Smooth muscle cell (in vitro differentiated cells): ENCODE measurements around the gene CENPP. TPM values are rescaled to one million over a fixed set of nuclear protein-coding genes. Genes with fewer than 3 reads are reported as not detected.

Source experiments
- DNase-seq: peaks from one replicate; lab custom pipeline; 2025; ENCODE audit not compliant: unreplicated experiment; lab: John Stamatoyannopoulos, UW
- H2AFZ ChIP-seq: fragments of 200-600 bp; sonication (generic); 2 replicates; pipeline ENCODE4 v1.6.0; 2016; ENCODE audit warnings: antibody characterized with exemption, low read depth, mild to moderate bottlenecking
- H3F3A ChIP-seq: fragments of 200-600 bp; sonication (generic); 2 replicates; pipeline ENCODE4 v1.6.0; 2017; ENCODE audit warnings: antibody characterized with exemption, low read depth
- H3K27ac ChIP-seq: fragments of 200-600 bp; sonication (generic); 2 replicates; pipeline ENCODE4 v1.5.1; 2016; ENCODE audit warnings: low read depth, mild to moderate bottlenecking
- H3K27me3 ChIP-seq: fragments of 200-600 bp; sonication (generic); 2 replicates; pipeline ENCODE4 v1.6.1; 2016; ENCODE audit warnings: low read depth, mild to moderate bottlenecking
- H3K36me3 ChIP-seq: fragments of 200-600 bp; sonication (generic); 2 replicates; pipeline ENCODE4 v1.5.1; 2016; ENCODE audit warnings: low read depth
- H3K4me1 ChIP-seq: fragments of 200-600 bp; sonication (generic); 2 replicates; pipeline ENCODE4 v1.5.1; 2016; ENCODE audit warnings: low read depth
- H3K4me2 ChIP-seq: fragments of 200-600 bp; sonication (generic); 2 replicates; pipeline ENCODE4 v1.6.0; 2016; ENCODE audit warnings: mild to moderate bottlenecking
- H3K4me3 ChIP-seq: fragments of 200-600 bp; sonication (generic); 2 replicates; pipeline ENCODE4 v1.5.1; 2016; ENCODE audit warnings: mild to moderate bottlenecking
- H3K79me2 ChIP-seq: fragments of 200-600 bp; sonication (generic); 2 replicates; pipeline ENCODE4 v1.6.0; 2016; ENCODE audit warnings: low read depth, mild to moderate bottlenecking
- H3K9ac ChIP-seq: fragments of 200-600 bp; sonication (generic); 2 replicates; pipeline ENCODE4 v1.6.0; 2016; ENCODE audit warnings: low read depth
- H3K9me3 ChIP-seq: fragments of 200-600 bp; sonication (generic); replicated peaks from 2 replicates; pipeline ENCODE4 v1.5.1; 2016; ENCODE audit warnings: low read depth
- H4K20me1 ChIP-seq: fragments of 200-600 bp; sonication (generic); 2 replicates; pipeline ENCODE4 v1.6.0; 2016; ENCODE audit warnings: low read depth
- WGBS: methylation state at CpG from one replicate; pipeline ENCODE4 v1.1.7; 2016; ENCODE audit warnings: low lambda C conversion rate; 5-methylcytosine and 5-hydroxymethylcytosine counted together
- polyA plus RNA-seq: library from polyadenylated mRNA; unstranded; fragments of >200 nt; fragmentation: Nextera tagmentation; extraction: Ambion mirVana; gene quantifications from 2 replicates; pipeline ENCODE4 v1.2.1, GENCODE V29; 2016
- total RNA-seq: library from RNA; depleted of rRNA; stranded (reverse); fragments of >200 nt; gene quantifications from 2 replicates; pipeline ENCODE4 v1.2.3, GENCODE V29; 2014
- TF ChIP-seq, protein P1 (sequence below): fragments of 200-600 bp; sonication (generic); IDR thresholded peaks from 2 replicates; pipeline ENCODE4 v1.5.1; 2017; ENCODE audit warnings: borderline replicate concordance, mild to moderate bottlenecking, antibody characterized with exemption; ENCODE audit not compliant: insufficient read depth, poor library complexity, severe bottlenecking

The CENPP gene
- total and polyA plus RNA-seq, 2 experiments from 2014 or later: 4.2 to 17.5 TPM

- Histone ChIP-seq H3K9ac (no peak overlapping the region), H3K4me3 (no peak overlapping the region), H3K36me3 (no peaks in the 10 kb centered on the region), H4K20me1 (no peaks in the 10 kb centered on the region), H3F3A (no peaks in the 10 kb centered on the region), H3K79me2 (no peaks in the 10 kb centered on the region), H3K27ac (peak overlapping the region; percentile 47), H2AFZ (no peak overlapping the region), H3K4me2 (peak overlapping the region; percentile 46), H3K9me3 (no peaks in the 10 kb centered on the region), H3K27me3 (no peaks in the 10 kb centered on the region), H3K4me1 (no peaks in the 10 kb centered on the region)
- TF ChIP-seq, protein P1, sequence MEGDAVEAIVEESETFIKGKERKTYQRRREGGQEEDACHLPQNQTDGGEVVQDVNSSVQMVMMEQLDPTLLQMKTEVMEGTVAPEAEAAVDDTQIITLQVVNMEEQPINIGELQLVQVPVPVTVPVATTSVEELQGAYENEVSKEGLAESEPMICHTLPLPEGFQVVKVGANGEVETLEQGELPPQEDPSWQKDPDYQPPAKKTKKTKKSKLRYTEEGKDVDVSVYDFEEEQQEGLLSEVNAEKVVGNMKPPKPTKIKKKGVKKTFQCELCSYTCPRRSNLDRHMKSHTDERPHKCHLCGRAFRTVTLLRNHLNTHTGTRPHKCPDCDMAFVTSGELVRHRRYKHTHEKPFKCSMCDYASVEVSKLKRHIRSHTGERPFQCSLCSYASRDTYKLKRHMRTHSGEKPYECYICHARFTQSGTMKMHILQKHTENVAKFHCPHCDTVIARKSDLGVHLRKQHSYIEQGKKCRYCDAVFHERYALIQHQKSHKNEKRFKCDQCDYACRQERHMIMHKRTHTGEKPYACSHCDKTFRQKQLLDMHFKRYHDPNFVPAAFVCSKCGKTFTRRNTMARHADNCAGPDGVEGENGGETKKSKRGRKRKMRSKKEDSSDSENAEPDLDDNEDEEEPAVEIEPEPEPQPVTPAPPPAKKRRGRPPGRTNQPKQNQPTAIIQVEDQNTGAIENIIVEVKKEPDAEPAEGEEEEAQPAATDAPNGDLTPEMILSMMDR: no peak
- no peak for DNase-seq
- 97% methylated on average over 11 of the region's 11 CpGs for WGBS
Measured at GRCh38 chr9:92617195-92617813, 291.6 kb downstream of the CENPP start.

DNA sequence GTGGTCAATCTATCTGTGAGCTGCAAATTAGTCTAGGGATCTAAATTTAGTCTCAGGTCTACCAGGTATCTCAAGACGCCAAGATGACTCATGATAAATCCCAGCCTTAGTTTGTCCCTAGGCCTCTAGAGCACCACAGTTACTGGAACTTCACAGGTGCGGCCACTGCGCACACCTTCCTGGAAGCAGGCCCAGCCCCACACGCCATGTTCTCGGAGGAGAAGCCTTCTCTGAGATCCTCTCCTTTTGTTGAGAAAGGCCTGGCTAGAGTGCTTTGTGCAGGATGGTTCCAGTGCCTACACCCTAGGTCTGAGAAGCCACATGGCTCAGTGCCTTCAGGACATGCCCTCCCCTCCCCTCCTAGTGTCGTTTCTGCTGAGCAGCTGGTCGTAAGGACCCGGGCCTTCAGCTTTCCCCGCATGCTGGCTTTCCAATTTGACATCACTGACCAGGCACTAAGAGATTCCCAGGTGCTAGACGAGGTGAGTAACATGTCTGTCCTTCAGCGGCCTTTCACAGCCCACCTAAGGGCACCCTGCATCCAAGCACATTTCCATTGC lies 292.3 kb downstream of the CENPP start:
- Histone ChIP-seq H4K20me1 (no peaks in the 10 kb centered on the region), H3K4me3 (no peak overlapping the region), H2AFZ (no peak overlapping the region), H3F3A (no peaks in the 10 kb centered on the region), H3K27me3 (no peaks in the 10 kb centered on the region), H3K9ac (no peak overlapping the region), H3K79me2 (no peaks in the 10 kb centered on the region), H3K9me3 (no peaks in the 10 kb centered on the region), H3K27ac (no peak overlapping the region), H3K4me2 (no peak overlapping the region), H3K4me1 (no peaks in the 10 kb centered on the region), H3K36me3 (no peaks in the 10 kb centered on the region)
- TF ChIP-seq, protein P1: no peak
- 92% methylated on average over 11 of the region's 11 CpGs for WGBS
- DNase-seq: no peak

DNA sequence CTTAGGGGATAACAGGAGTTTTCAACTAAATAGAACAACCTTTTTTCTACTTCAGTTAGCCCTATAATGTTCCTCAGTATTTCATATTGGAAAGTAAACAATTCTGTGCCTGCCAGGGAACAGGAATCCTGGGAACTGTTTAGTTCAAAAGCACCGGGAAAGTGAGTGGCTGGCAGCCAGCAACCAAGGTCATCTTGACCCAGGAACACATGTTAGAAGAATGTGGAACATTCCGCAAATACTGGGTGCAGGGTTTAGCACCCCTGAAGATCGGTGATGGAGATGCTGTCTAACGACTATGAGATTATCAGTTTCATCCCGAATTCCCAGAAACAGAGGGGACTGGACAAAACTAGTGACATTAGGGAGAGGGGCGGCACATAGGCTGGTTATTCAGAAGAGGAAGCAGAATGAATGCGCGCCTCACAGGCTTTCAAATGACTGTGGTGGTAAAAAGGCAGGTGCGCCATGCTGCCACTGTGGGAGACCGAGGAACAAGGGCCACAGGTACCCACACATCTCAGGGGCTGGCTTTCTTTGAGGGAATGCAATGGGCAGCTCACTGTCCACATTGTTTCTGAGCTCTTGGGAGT lies 293.0 kb downstream of the CENPP start:
- TF ChIP-seq, protein P1: no peak
- no peaks in the 10 kb centered on the region for H3K9me3 ChIP-seq
- no peaks in the 10 kb centered on the region for H3K27me3 ChIP-seq
- no peaks in the 10 kb centered on the region for H3K36me3 ChIP-seq
- no peak overlapping the region for H3K27ac ChIP-seq
- H3K4me1 ChIP-seq: no peaks in the 10 kb centered on the region
- WGBS: 96% methylated on average over 10 of the region's 10 CpGs
- no peaks in the 10 kb centered on the region for H3K79me2 ChIP-seq
- no peaks in the 10 kb centered on the region for H3F3A ChIP-seq
- H3K4me2 ChIP-seq: no peak overlapping the region
- no peak overlapping the region for H2AFZ ChIP-seq
- no peaks in the 10 kb centered on the region for H4K20me1 ChIP-seq
- no peak overlapping the region for H3K4me3 ChIP-seq
- no peak overlapping the region for H3K9ac ChIP-seq
- DNase-seq: no peak
